ENCODE measurements around the gene SS18.

The SS18 gene

GRCh38 chr18:25990473-25990872 is 99.9 kb downstream of the SS18 start:
- DNase-seq, result no peak

DNA sequence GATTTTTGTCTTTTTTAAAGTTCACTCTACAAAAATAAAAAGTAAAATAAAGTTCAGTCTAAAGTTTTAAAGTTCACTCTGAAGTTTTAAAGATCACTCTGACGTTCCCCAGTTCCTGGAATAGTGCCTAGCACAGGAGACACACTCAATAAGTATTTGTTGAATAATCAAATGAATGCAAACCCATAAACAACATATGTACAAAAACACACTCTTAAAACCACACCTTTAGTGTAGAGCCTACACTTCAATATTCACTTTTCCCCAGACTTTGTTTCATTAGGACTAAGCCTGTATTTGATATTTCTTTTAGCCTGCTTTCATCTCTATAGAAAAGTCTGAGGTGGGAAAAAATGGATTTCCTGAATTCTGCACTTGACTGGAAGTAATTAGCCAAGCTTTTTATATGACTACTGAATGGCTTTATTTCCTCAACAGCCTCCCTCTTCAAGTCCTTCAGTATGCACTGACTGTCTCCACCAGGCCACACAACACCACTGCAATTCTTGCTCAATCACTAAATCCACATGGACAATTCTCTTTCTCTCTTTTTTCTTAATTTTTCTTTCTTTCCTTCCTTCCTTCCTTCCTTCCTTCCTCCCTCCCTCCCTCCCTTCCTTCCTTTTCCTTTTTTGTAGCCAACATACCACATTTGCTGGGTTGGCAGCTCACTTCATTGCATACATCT is 104.6 kb downstream of the SS18 start:
- DNase-seq, result no peak

- no peak for DNase-seq
These were observed 106.7 kb downstream of the SS18 start for GRCh38 chr18:25983730-25984129.

- no peak for DNase-seq
These were observed 107.5 kb downstream of the SS18 start for GRCh38 chr18:25982961-25983360.

- DNase-seq, result no peak
These were observed 108.3 kb downstream of the SS18 start for GRCh38 chr18:25982153-25982552.

GRCh38 chr18:25979369-25980040 is 110.9 kb downstream of the SS18 start:
- DNase-seq, result no peak

DNA sequence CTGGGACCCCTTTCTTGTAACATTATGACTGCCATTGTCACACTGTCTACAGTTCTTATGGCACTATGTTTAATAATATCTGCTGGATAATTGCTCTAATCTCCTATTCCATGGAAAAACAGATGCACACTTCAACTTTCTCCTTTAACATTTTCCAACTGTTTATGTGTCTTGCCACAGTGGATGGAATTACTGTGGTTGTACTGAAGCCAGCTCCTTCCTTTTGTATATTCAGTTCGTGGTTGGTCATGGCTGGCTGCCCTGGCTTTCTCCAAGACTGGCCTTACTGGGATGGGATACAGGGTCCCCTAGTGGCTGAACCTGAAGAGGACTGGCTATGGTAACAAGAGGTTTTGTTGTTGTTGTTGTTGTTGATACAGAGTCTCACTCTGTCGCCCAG is 113.9 kb downstream of the SS18 start:
- no peak for DNase-seq

GRCh38 chr18:25974630-25975077 is 115.8 kb downstream of the SS18 start:
- DNase-seq, result no peak
